ENCODE results near the gene SDC4.

Gene SDC4

GRCh38 chr20:45346291-45346718 lies 1.9 kb downstream of the SDC4 start:
- Histone ChIP-seq H3K36me3 (replicated peaks; ENCODE audit: insufficient read depth, low read length) (no peaks in the 10 kb centered on the region), H3K79me2 (ENCODE audit: low read length) (peaks cover 4% of the 10 kb centered on the region; the same call in 1 of the 2 replicates), H2AFZ (ENCODE audit: low read length) (no peak overlapping the region), H3K4me2 (ENCODE audit: low read depth, low read length) (no peak overlapping the region), H3F3A (ENCODE audit: insufficient read depth, low read length) (no peaks in the 10 kb centered on the region), H3K4me3 (ENCODE audit: low read length) (no peak overlapping the region), H3K9ac (ENCODE audit: low read length) (no peak overlapping the region), H3K9me2 (replicated peaks; ENCODE audit: insufficient read depth, low read length) (no peaks in the 10 kb centered on the region), H3K27ac (ENCODE audit: low read length) (no peak overlapping the region), H3K4me1 (ENCODE audit: low read length) (0 out of 2 replicates have a peak, but pooled peaks cover 7% of the 10 kb centered on the region), H3K27me3 (replicated peaks; ENCODE audit: insufficient read depth, low read length) (peaks cover 8% of the 10 kb centered on the region; the same call in 1 of the 2 replicates), H4K20me1 (ENCODE audit: insufficient read depth, low read length) (no peaks in the 10 kb centered on the region), H3K9me3 (replicated peaks; ENCODE audit: insufficient read depth, low read length) (no peaks in the 10 kb centered on the region)
- no peak for DNase-seq
- TF ChIP-seq EZH2 (optimal IDR thresholded peaks at IDR 0.05; ENCODE audit: low read depth, low read length): no peak
- no peak for TF ChIP-seq CTCF (IDR thresholded peaks at IDR 0.05; ENCODE audit: low read length)
- no peak for TF ChIP-seq EZH2phosphoT487 (IDR thresholded peaks at IDR 0.05; ENCODE audit: low read length)

DNA sequence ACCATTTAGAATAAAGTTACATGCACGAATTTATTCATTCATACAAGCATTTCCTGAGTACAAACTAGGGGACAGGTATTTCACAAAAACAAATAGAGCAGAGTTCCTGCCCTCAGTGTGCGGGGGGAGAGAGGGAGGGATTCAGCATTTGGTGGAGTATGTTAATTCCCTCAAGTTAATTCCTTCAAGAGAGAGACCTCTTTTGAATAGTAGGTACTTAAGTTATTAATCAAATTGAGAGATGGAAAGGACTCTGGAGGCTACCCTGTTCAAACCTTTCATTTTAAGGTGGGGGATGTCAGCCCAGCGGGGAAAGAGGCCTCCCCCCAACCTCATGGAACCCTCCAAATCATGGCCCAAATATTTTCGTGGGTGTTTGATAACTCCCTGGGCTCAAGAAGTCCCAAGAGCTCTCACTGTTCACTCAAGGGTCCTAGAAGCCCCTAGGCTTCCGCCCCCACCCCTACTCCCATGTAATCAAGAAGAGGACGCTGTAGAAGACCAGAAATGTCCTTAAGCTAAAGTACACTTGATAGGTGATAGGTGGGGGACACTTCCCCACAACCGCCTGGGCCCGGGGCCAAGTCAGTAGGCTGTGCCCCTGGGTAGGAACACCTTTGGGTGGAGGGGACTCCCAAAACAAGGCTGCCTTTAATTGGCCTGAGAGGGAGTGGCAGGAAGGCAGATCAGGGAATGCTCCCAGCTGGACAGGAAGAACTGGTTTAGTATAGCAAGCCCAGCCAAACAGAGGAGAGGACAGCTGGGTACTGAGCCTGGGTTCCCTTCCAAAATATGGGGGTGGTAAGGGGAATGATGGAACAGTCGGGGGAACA lies 2.9 kb downstream of the SDC4 start:
- Histone ChIP-seq H3K4me3 (ENCODE audit: low read length) (no peak overlapping the region), H4K20me1 (ENCODE audit: insufficient read depth, low read length) (no peaks in the 10 kb centered on the region), H3K9me3 (replicated peaks; ENCODE audit: insufficient read depth, low read length) (no peaks in the 10 kb centered on the region), H3K27me3 (replicated peaks; ENCODE audit: insufficient read depth, low read length) (peaks cover 8% of the 10 kb centered on the region; the same call in 1 of the 2 replicates), H3K27ac (ENCODE audit: low read length) (no peak overlapping the region), H3K79me2 (ENCODE audit: low read length) (peaks cover 4% of the 10 kb centered on the region; the same call in 1 of the 2 replicates), H3K9ac (ENCODE audit: low read length) (no peak overlapping the region), H3K36me3 (replicated peaks; ENCODE audit: insufficient read depth, low read length) (no peaks in the 10 kb centered on the region), H3K4me2 (ENCODE audit: low read depth, low read length) (no peak overlapping the region), H3K4me1 (ENCODE audit: low read length) (peaks cover 12% of the 10 kb centered on the region), H3F3A (ENCODE audit: insufficient read depth, low read length) (no peaks in the 10 kb centered on the region), H2AFZ (ENCODE audit: low read length) (no peak overlapping the region), H3K9me2 (replicated peaks; ENCODE audit: insufficient read depth, low read length) (no peaks in the 10 kb centered on the region)
- TF ChIP-seq EZH2 (optimal IDR thresholded peaks at IDR 0.05; ENCODE audit: low read depth, low read length): no peak
- no peak for TF ChIP-seq CTCF (IDR thresholded peaks at IDR 0.05; ENCODE audit: low read length)
- DNase-seq: no peak

GRCh38 chr20:45344168-45344860 lies 3.9 kb downstream of the SDC4 start:
- TF ChIP-seq EZH2 (optimal IDR thresholded peaks at IDR 0.05; ENCODE audit: low read depth, low read length): no peak
- TF ChIP-seq EZH2phosphoT487 (IDR thresholded peaks at IDR 0.05; ENCODE audit: low read length): no peak
- TF ChIP-seq CTCF (IDR thresholded peaks at IDR 0.05; ENCODE audit: low read length): no peak
- Histone ChIP-seq H4K20me1 (ENCODE audit: insufficient read depth, low read length) (no peaks in the 10 kb centered on the region), H3K4me2 (ENCODE audit: low read depth, low read length) (no peak overlapping the region), H2AFZ (ENCODE audit: low read length) (no peak overlapping the region), H3K36me3 (replicated peaks; ENCODE audit: insufficient read depth, low read length) (no peaks in the 10 kb centered on the region), H3K27me3 (replicated peaks; ENCODE audit: insufficient read depth, low read length) (peaks cover 8% of the 10 kb centered on the region; the same call in 1 of the 2 replicates), H3K9ac (ENCODE audit: low read length) (no peak overlapping the region), H3K9me3 (replicated peaks; ENCODE audit: insufficient read depth, low read length) (no peaks in the 10 kb centered on the region), H3K4me3 (ENCODE audit: low read length) (no peak overlapping the region), H3K9me2 (replicated peaks; ENCODE audit: insufficient read depth, low read length) (no peaks in the 10 kb centered on the region), H3K79me2 (ENCODE audit: low read length) (peaks cover 4% of the 10 kb centered on the region; the same call in 1 of the 2 replicates), H3F3A (ENCODE audit: insufficient read depth, low read length) (peaks cover 5% of the 10 kb centered on the region; the same call in 1 of the 2 replicates), H3K4me1 (ENCODE audit: low read length) (peaks cover 22% of the 10 kb centered on the region), H3K27ac (ENCODE audit: low read length) (no peak overlapping the region)
- DNase-seq: no peak
